Stimulated activated CD8-positive, alpha-beta memory T cell treated with anti-CD3 and anti-CD28 coated beads, Interleukin-12 subunit alpha, Interleukin-12 subunit beta, amount 100 ng/mL, for 4 hours (primary cell): Measurements from ENCODE around the gene PPP4C.

Source experiments
- DNase-seq: peaks from one replicate; pipeline ENCODE4 v3.0.0-alpha.2; 2020; ENCODE audit warnings: low read depth

Gene PPP4C

DNA sequence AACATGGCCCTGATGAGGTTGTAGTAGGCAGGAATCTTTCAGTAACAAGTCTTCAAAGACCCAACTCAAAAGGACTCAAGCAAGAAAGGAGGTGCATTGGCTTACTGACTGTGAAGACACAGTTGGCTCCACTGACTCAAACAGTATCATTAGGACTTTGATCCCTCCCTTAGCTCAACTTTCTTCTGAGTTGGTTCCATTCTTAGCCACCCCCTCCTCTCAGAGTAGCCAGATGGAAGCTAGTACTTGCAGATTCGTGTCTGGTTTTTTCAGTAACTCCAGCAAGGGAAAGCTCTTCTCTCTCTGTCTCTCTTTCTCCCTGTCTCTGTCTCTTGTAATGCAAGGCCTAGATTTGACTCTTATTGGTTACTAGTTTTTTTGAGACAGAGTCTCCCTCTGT lies 52.2 kb downstream of the PPP4C start:
- DNase-seq, result no peak

- DNase-seq, result no peak
These were observed 56.2 kb downstream of the PPP4C start for GRCh38 chr16:30131869-30132475.

DNA sequence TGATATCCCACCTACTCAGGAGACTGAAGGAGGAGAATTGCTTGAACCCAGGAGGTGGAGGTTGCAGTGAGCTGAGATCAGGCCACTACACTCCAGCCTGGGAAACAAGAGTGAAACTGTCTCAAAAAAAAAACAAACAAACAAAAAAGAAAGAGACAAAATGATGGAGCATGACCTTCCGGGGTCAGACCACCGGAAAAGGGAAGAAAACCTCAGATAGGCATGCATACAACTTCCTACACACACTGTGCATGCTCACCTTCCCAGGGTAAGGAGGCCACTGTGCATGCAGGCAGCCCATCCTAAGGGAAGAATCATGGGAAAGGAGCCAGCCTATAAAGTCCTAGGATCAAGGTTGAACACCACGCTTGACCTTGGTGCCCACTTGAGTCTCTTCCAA lies 56.8 kb downstream of the PPP4C start:
- no peak for DNase-seq
